PC-9 (cell line): Measurements from ENCODE around the gene JMJD1C. TPM values are rescaled to one million over a fixed set of nuclear protein-coding genes. Genes with fewer than 3 reads are reported as not detected.
A peak's percentile ranks its signal among the peaks of the same experiment; 100 is the strongest.

ENCODE experiments used
- BruUV-seq: library from RNA; stranded (reverse); fragments of 400-500 nt; replicated peaks from 2 replicates; lab custom pipeline; 2021; lab: Mats Ljungman, UMichigan
- CTCF ChIA-PET: fragments of 300-600 bp; sonication (Branson Sonifier 250); formaldehyde crosslinking; loops from one replicate; lab custom pipeline; 2022; ENCODE audit warnings: antibody characterized with exemption; lab: Charles Lee
- POLR2A ChIA-PET: fragments of 300-600 bp; sonication (Branson Sonifier 250); formaldehyde crosslinking; loops from one replicate; lab custom pipeline; 2022; ENCODE audit warnings: antibody characterized with exemption; ENCODE audit not compliant: unreplicated experiment; lab: Charles Lee
- DNase-seq, 2 experiments: peaks; one replicate each; pipeline versions ENCODE4 v3.0.0 to v3.0.0-alpha.2; 2015 to 2022; ENCODE audit warnings: mixed read lengths in 1 of 2
- H2AFZ ChIP-seq: fragments of 200-600 bp; sonication (generic); 2 replicates; pipeline ENCODE4 v1.8.1; 2017; ENCODE audit warnings: antibody characterized with exemption
- H3F3A ChIP-seq: fragments of 200-600 bp; sonication (generic); 2 replicates; pipeline ENCODE4 v1.8.1; 2017; ENCODE audit warnings: antibody characterized with exemption, mild to moderate bottlenecking, low read depth; ENCODE audit not compliant: insufficient read depth
- H3K27ac ChIP-seq: fragments of 200-600 bp; sonication (generic); 2 replicates; pipeline ENCODE4 v1.6.1; 2016; ENCODE audit warnings: mixed run types
- H3K27me3 ChIP-seq: fragments of 200-600 bp; sonication (generic); 2 replicates; pipeline ENCODE4 v1.6.1; 2016; ENCODE audit warnings: low read depth, mixed run types; ENCODE audit not compliant: insufficient read depth
- H3K36me3 ChIP-seq: fragments of 200-600 bp; sonication (generic); 2 replicates; pipeline ENCODE4 v1.6.1; 2016; ENCODE audit warnings: low read depth, mixed run types
- H3K4me1 ChIP-seq: fragments of 200-600 bp; sonication (generic); replicated peaks from 2 replicates; pipeline ENCODE4 v1.6.1; 2016; ENCODE audit warnings: mixed run types; ENCODE audit not compliant: insufficient read depth
- H3K4me2 ChIP-seq: fragments of 200-600 bp; sonication (generic); 2 replicates; pipeline ENCODE4 v1.6.1; 2017; ENCODE audit warnings: mixed run types
- H3K4me3 ChIP-seq: fragments of 200-600 bp; sonication (generic); 2 replicates; pipeline ENCODE4 v1.6.1; 2016; ENCODE audit warnings: mixed run types
- H3K79me2 ChIP-seq: fragments of 200-600 bp; sonication (generic); 2 replicates; pipeline ENCODE4 v1.6.1; 2017; ENCODE audit warnings: low read depth, mixed run types
- H3K9me2 ChIP-seq: fragments of 200-600 bp; sonication (generic); 2 replicates; pipeline ENCODE4 v1.8.1; 2017; ENCODE audit warnings: mild to moderate bottlenecking; ENCODE audit not compliant: insufficient read depth
- H3K9me3 ChIP-seq: fragments of 200-600 bp; sonication (generic); 2 replicates; pipeline ENCODE4 v1.8.1; 2016; ENCODE audit warnings: low read depth; ENCODE audit not compliant: insufficient read depth
- H4K20me1 ChIP-seq: fragments of 200-600 bp; sonication (generic); 2 replicates; pipeline ENCODE4 v1.8.1; 2017; ENCODE audit not compliant: insufficient read depth
- CTCF ChIP-seq: fragments of 200-600 bp; sonication (generic); conservative IDR thresholded peaks from 2 replicates; pipeline ENCODE4 v1.6.1; 2017; ENCODE audit warnings: mixed run types, antibody characterized with exemption, mild to moderate bottlenecking, moderate library complexity
- EZH2 ChIP-seq: fragments of 200-600 bp; sonication (generic); IDR thresholded peaks from 2 replicates; pipeline ENCODE4 v1.8.0; 2017; ENCODE audit warnings: antibody characterized with exemption, low read depth
- intact Hi-C: fragments of 100-400 bp; cut with micrococcal nuclease; formaldehyde crosslinking; loops from one replicate; pipeline ENCODE4 v1.10.0; 2022; ENCODE audit not compliant: unreplicated experiment
- total RNA-seq: library from RNA; stranded (reverse); gene quantifications from 2 replicates; pipeline ENCODE4 v1.2.3, GENCODE V29; 2021

Gene JMJD1C
- total RNA-seq, 1 experiment from 2014 or later, result 78.7 TPM

- intact Hi-C loops, result loop anchor here (2.0 to 10.0 kb wide), 2 partner anchors 162 to 284 kb away; no protein-coding TSS in a partner anchor
Observed at GRCh38 chr10:63430091-63430998, 35.4 kb downstream of the JMJD1C start.

GRCh38 chr10:63429281-63429680 lies 36.5 kb downstream of the JMJD1C start:
- no peak overlapping the region for H3K4me3 ChIP-seq
- peaks cover 2% of the 10 kb centered on the region for H3K4me1 ChIP-seq
- H3K27me3 ChIP-seq, result no peaks in the 10 kb centered on the region
- ChIA-PET CTCF (interaction anchor here (0.5 kb wide), 1 partner anchor 158 kb away, joined by 6 read pairs; no protein-coding TSS in a partner anchor), POLR2A (interaction anchor here (0.6 kb wide), 2 partner anchors 24 to 162 kb away, joined by 5 to 6 read pairs; no protein-coding TSS in a partner anchor)
- no peaks in the 10 kb centered on the region for H3K9me2 ChIP-seq
- H3K4me2 ChIP-seq, result no peak overlapping the region
- no TSS peak for BruUV-seq
- no peak overlapping the region for H3K27ac ChIP-seq
- no peaks in the 10 kb centered on the region for H3K9me3 ChIP-seq
- peaks cover 6% of the 10 kb centered on the region; the same call in 1 of the 2 replicates for H3K36me3 ChIP-seq
- H4K20me1 ChIP-seq, result peaks cover 4% of the 10 kb centered on the region; the same call in 1 of the 2 replicates
- H3F3A ChIP-seq, result no peaks in the 10 kb centered on the region; the same call in 1 of the 2 replicates
- intact Hi-C loops, result no loop called here
- no peak for TF ChIP-seq CTCF
- TF ChIP-seq EZH2, result no peak
- no peak for DNase-seq
- H3K79me2 ChIP-seq, result peaks cover 75% of the 10 kb centered on the region
- no peak overlapping the region for H2AFZ ChIP-seq

More at GRCh38 chr10:63430091-63430998, 35.4 kb downstream of the JMJD1C start:
- H3K9me2 ChIP-seq, result no peaks in the 10 kb centered on the region
- no peaks in the 10 kb centered on the region for H3K9me3 ChIP-seq
- no peak overlapping the region for H3K27ac ChIP-seq
- peak in 1 of 2 experiments; percentile 69 for DNase-seq
- H4K20me1 ChIP-seq, result peaks cover 4% of the 10 kb centered on the region; the same call in 1 of the 2 replicates
- H3F3A ChIP-seq, result peaks cover 7% of the 10 kb centered on the region
- ChIA-PET CTCF (no interaction called here), POLR2A (interaction anchor here (0.6 to 0.8 kb wide), 5 partner anchors 17 to 438 kb away, joined by 4 to 5 read pairs (median 4); no protein-coding TSS in a partner anchor)
- no peak overlapping the region for H3K4me3 ChIP-seq
- H3K36me3 ChIP-seq, result peaks cover 6% of the 10 kb centered on the region; the same call in 1 of the 2 replicates
- peaks cover 13% of the 10 kb centered on the region for H3K4me1 ChIP-seq
- no peak overlapping the region for H3K4me2 ChIP-seq
- H3K27me3 ChIP-seq, result no peaks in the 10 kb centered on the region
- TF ChIP-seq CTCF, result no peak
- TF ChIP-seq EZH2, result no peak
- no TSS peak for BruUV-seq
- H2AFZ ChIP-seq, result no peak overlapping the region
- H3K79me2 ChIP-seq, result peaks cover 85% of the 10 kb centered on the region

GRCh38 chr10:63427013-63427412 lies 38.8 kb downstream of the JMJD1C start:
- CTCF ChIA-PET, result no interaction called here
- TF ChIP-seq CTCF (no peak), EZH2 (no peak)
- no peak for DNase-seq
- no peaks in the 10 kb centered on the region for H3K9me2 ChIP-seq
- H3K4me1 ChIP-seq, result no peaks in the 10 kb centered on the region; the same call in 1 of the 2 replicates
- H2AFZ ChIP-seq, result no peak overlapping the region
- no peaks in the 10 kb centered on the region for H3K27me3 ChIP-seq
- POLR2A ChIA-PET, result no interaction called here
- peaks cover 63% of the 10 kb centered on the region for H3K79me2 ChIP-seq
- no peak overlapping the region for H3K4me2 ChIP-seq
- no peak overlapping the region for H3K27ac ChIP-seq
- H3F3A ChIP-seq, result no peaks in the 10 kb centered on the region
- H4K20me1 ChIP-seq, result peaks cover 4% of the 10 kb centered on the region; the same call in 1 of the 2 replicates
- H3K9me3 ChIP-seq, result no peaks in the 10 kb centered on the region
- H3K4me3 ChIP-seq, result no peak overlapping the region
- H3K36me3 ChIP-seq, result peaks cover 6% of the 10 kb centered on the region; the same call in 1 of the 2 replicates
- BruUV-seq, result no TSS peak
- intact Hi-C loops, result no loop called here
